B cell (primary cell): Measurements from ENCODE around the gene PGM2.

ENCODE experiments used
- CTCF ChIP-seq: fragments of 200-600 bp; IDR thresholded peaks from one replicate; pipeline ENCODE4 v1.8.0; 2022; ENCODE audit warnings: antibody characterized with exemption, mild to moderate bottlenecking
- EZH2 ChIP-seq: IDR thresholded peaks from 2 replicates; pipeline ENCODE4 v1.6.1; 2012; ENCODE audit warnings: borderline replicate concordance, low read depth, mild to moderate bottlenecking, moderate library complexity, low read length; ENCODE audit not compliant: insufficient read depth, poor library complexity, severe bottlenecking

DNA sequence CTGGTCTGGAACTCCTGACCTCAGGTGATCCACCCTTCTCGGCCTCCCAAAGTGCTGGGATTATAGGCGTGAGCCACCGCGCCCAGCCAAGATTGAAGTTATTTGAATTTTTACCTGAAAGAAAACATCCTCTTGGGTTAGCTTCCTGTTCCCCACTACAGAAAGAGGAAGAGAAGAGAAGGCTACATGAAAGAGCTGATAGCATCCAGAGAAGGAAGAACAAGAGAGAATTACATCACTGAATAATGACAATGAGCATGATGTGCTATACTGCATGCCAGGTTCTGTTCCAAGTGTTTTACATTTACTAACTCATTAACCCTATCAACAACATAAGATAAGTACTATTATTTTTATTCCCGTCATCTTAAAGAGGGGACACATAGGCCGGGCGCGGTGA lies 52.9 kb downstream of the PGM2 start:
- TF ChIP-seq CTCF (no peak), EZH2 (no peak)
